Endothelial cell of umbilical vein (primary cell): ENCODE results near the gene KIF4A. TPM values are rescaled to one million over a fixed set of nuclear protein-coding genes. Genes with fewer than 3 reads are reported as not detected.

Experiments
- BruUV-seq: library from RNA; stranded (reverse); fragments of 400-500 nt; replicated peaks from 2 replicates; lab custom pipeline; 2021; lab: Mats Ljungman, UMichigan
- CTCF ChIA-PET: fragments of 300-600, 350-600 bp; sonication (Branson Sonifier 250); formaldehyde crosslinking; loops from one replicate; lab custom pipeline; 2021; ENCODE audit warnings: antibody characterized with exemption, inconsistent platforms; lab: Charles Lee
- POLR2A ChIA-PET: fragments of 300-600, 350-600 bp; sonication (Branson Sonifier 250); formaldehyde crosslinking; loops from one replicate; lab custom pipeline; 2021; ENCODE audit warnings: antibody characterized with exemption, inconsistent platforms; lab: Charles Lee
- DNase-seq: peaks from one replicate; pipeline ENCODE4 v3.0.0-alpha.2; 2011; ENCODE audit warnings: low read depth, low spot score
- FAIRE-seq: peaks from 2 replicates; lab custom pipeline; 2011; peaks lifted over from hg19 to GRCh38; lab: Jason Lieb, UNC
- H2AFZ ChIP-seq: 2 replicates; pipeline ENCODE4 v1.6.0; 2012; ENCODE audit warnings: low read depth, low read length, control low read depth, inconsistent platforms
- H3K27ac ChIP-seq: 2 replicates; pipeline ENCODE4 v1.5.1; 2011; ENCODE audit warnings: low read depth, mild to moderate bottlenecking, control low read depth, low read length, moderate library complexity; ENCODE audit not compliant: insufficient read depth
- H3K27me3 ChIP-seq, 2 experiments: 2 replicates each; pipeline versions ENCODE4 v1.6.0 to v1.6.1; 2011; ENCODE audit warnings: low read length in 2 of 2, mixed read lengths in 1 of 2; ENCODE audit not compliant: control insufficient read depth in 2 of 2, insufficient read depth in 2 of 2
- H3K36me3 ChIP-seq, 2 experiments: 2 replicates in 1 of 2; 3 replicates in 1 of 2; pipeline ENCODE4 v1.5.1; 2011; ENCODE audit warnings: low read length in 2 of 2, mild to moderate bottlenecking in 1 of 2, moderate library complexity in 1 of 2; ENCODE audit not compliant: control insufficient read depth in 2 of 2, insufficient read depth in 2 of 2; ENCODE audit errors: extremely low read depth in 1 of 2
- H3K4me1 ChIP-seq: 3 replicates; pipeline ENCODE4 v1.5.1; 2011; ENCODE audit warnings: mild to moderate bottlenecking, low read length; ENCODE audit not compliant: control insufficient read depth, insufficient read depth; ENCODE audit errors: extremely low read depth
- H3K4me2 ChIP-seq: 2 replicates; pipeline ENCODE4 v1.6.1; 2011; ENCODE audit warnings: low read length, control low read depth, mixed read lengths; ENCODE audit not compliant: insufficient read depth
- H3K4me3 ChIP-seq, 3 experiments: fragments of 200-600 bp in 1 of 3; sonication (generic), shearing (Covaris generic) in 1 of 3; replicated peaks in 1 of 3; 2 replicates each; pipeline ENCODE4 v1.5.1; 2011 to 2016; ENCODE audit warnings: control low read depth in 3 of 3, low read length in 3 of 3, mild to moderate bottlenecking in 2 of 3, inconsistent platforms in 1 of 3, low read depth in 1 of 3, moderate library complexity in 1 of 3; ENCODE audit not compliant: insufficient read depth in 1 of 3
- H3K79me2 ChIP-seq: 2 replicates; pipeline ENCODE4 v1.6.0; 2012; ENCODE audit warnings: low read length, inconsistent platforms; ENCODE audit not compliant: control insufficient read depth, insufficient read depth
- H3K9ac ChIP-seq: replicated peaks from 2 replicates; pipeline ENCODE3; 2011; ENCODE audit warnings: low read length, control low read depth; ENCODE audit not compliant: insufficient read depth; ENCODE audit errors: extremely low read depth
- H3K9me1 ChIP-seq: replicated peaks from 3 replicates; pipeline ENCODE4 v1.6.0; 2011; ENCODE audit warnings: mild to moderate bottlenecking, low read length; ENCODE audit not compliant: control insufficient read depth, insufficient read depth; ENCODE audit errors: extremely low read depth
- H3K9me3 ChIP-seq: replicated peaks from 2 replicates; pipeline ENCODE4 v1.5.1; 2012; ENCODE audit warnings: low read length, inconsistent platforms; ENCODE audit not compliant: control insufficient read depth, insufficient read depth
- H4K20me1 ChIP-seq: replicated peaks from 2 replicates; pipeline ENCODE3; 2011; ENCODE audit warnings: mild to moderate bottlenecking, low read length; ENCODE audit not compliant: control insufficient read depth, insufficient read depth; ENCODE audit errors: extremely low read depth
- EZH2 ChIP-seq: IDR thresholded peaks from 2 replicates; pipeline ENCODE4 v1.6.1; 2012; ENCODE audit warnings: borderline replicate concordance, low read depth, mild to moderate bottlenecking, moderate library complexity, low read length, inconsistent platforms; ENCODE audit not compliant: severe bottlenecking
- FOS ChIP-seq: IDR thresholded peaks from 2 replicates; pipeline ENCODE4 v1.6.1; 2011; ENCODE audit warnings: mild to moderate bottlenecking, low read length, moderate library complexity, borderline replicate concordance; ENCODE audit not compliant: insufficient read depth
- GATA2 ChIP-seq: IDR thresholded peaks from 2 replicates; pipeline ENCODE4 v1.7.0; 2011; ENCODE audit warnings: low read depth, mild to moderate bottlenecking, moderate library complexity, mixed read lengths, low read length; ENCODE audit not compliant: insufficient read length, insufficient read depth
- JUN ChIP-seq: IDR thresholded peaks from 2 replicates; pipeline ENCODE4 v1.6.1; 2011; ENCODE audit warnings: borderline replicate concordance, low read depth; ENCODE audit not compliant: insufficient read length, insufficient read depth
- MYC ChIP-seq: IDR thresholded peaks from one replicate; pipeline ENCODE4 v1.6.1; 2011; ENCODE audit warnings: mild to moderate bottlenecking, low read depth, low read length
- POLR2A ChIP-seq: IDR thresholded peaks from 2 replicates; pipeline ENCODE4 v1.6.1; 2012; ENCODE audit warnings: low read depth, mild to moderate bottlenecking, control low read depth, low read length
- POLR2AphosphoS5 ChIP-seq: IDR thresholded peaks from 2 replicates; pipeline ENCODE4 v1.6.1; 2012; ENCODE audit warnings: low read depth, mild to moderate bottlenecking, control low read depth, low read length, moderate library complexity; ENCODE audit not compliant: insufficient read depth
- dilution Hi-C: fragments of 300-500 bp; cut with MboI; formaldehyde crosslinking; loops from one replicate; pipeline ENCODE4 v1.15.0; 2019; ENCODE audit warnings: low sequenced_read_pairs; ENCODE audit not compliant: extremely low pct_ligation_motif_present
- intact Hi-C: fragments of 100-400 bp; cut with micrococcal nuclease; formaldehyde crosslinking; loops from one replicate; pipeline ENCODE4 v1.10.0; 2022
- polyA plus RNA-seq, 4 experiments: library from polyadenylated mRNA; depleted of rRNA in 3 of 4; stranded (reverse) in 3 of 4; unstranded in 1 of 4; fragments of >200 nt; gene quantifications; 2 replicates each; pipeline versions ENCODE4 v1.2.1 to v1.2.3, GENCODE V29; 2011 to 2012; ENCODE audit warnings: missing spikeins in 1 of 4
- total RNA-seq: library from RNA; stranded (reverse); gene quantifications from 2 replicates; pipeline ENCODE4 v1.2.3, GENCODE V29; 2021
- TF ChIP-seq, protein P1 (sequence below): IDR thresholded peaks from 2 replicates; pipeline ENCODE4 v1.6.1; 2011; ENCODE audit not compliant: insufficient read depth, insufficient read length
- TF ChIP-seq, protein P2 (sequence below), 2 donors: IDR thresholded peaks; 1 replicate in 1 of 2; 2 replicates in 1 of 2; pipeline ENCODE4 v1.5.1; 2011; ENCODE audit warnings: low read length in 2 of 2, mild to moderate bottlenecking in 2 of 2, moderate library complexity in 2 of 2, control low read depth in 1 of 2, inconsistent platforms in 1 of 2, low read depth in 1 of 2; ENCODE audit not compliant: insufficient read depth in 1 of 2; ENCODE audit errors: extremely low read depth in 1 of 2

The KIF4A gene
- total and polyA plus RNA-seq, 2 donors (not counting 3 experiments of a cell fraction or from before 2014, with no cell fraction given), result 9.6 to 41.3 TPM

DNA sequence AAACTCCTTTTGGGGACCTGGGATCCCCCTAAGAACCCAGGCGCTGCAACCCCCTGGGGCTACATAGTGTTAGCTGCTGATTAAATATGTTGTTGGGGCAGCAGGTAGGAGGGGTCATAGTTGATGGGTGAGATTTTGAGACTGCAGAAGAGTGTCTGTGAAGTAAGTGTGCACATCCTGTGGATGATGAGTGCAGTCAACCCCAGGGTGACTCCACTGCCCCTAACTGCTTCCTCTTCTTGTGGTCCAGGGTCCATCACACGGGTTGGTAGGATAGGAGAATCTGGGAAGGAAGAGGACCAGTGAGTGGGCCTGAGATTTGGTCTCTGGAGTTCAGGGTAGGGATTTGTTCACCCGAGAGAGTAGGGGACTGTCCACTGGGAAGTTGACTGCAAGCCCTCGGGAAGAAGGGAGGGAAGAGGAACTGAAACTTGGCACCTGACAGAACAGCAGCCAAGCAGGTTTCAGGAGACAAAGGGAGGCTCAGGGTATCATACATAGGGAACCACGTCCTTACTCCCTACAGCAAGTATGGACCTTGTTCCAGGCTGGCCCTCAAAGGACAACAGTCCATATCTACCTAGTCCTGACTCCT is 163.2 kb downstream of the KIF4A start:
- no TSS peak for BruUV-seq
- Histone ChIP-seq H3K4me2 (peak overlapping the region; percentile 62), H3K27me3 (no peaks in the 10 kb centered on the region), H3K9ac (no peak overlapping the region), H3K9me1 (no peaks in the 10 kb centered on the region), H2AFZ (no peak overlapping the region), H3K9me3 (no peaks in the 10 kb centered on the region), H3K36me3 (no peaks in the 10 kb centered on the region), H3K27ac (no peak overlapping the region), H3K79me2 (no peaks in the 10 kb centered on the region), H3K4me3 (no peak overlapping the region), H3K4me1 (peaks cover 6% of the 10 kb centered on the region), H4K20me1 (no peaks in the 10 kb centered on the region)
- no peak for DNase-seq
- no peak for FAIRE-seq
- CTCF ChIA-PET, result interaction anchor here (1.0 to 7.7 kb wide), 8 partner anchors 10 to 517 kb away, joined by 3 to 47 read pairs (median 8); no protein-coding TSS in a partner anchor
- TF ChIP-seq GATA2, result no peak
- no peak for TF ChIP-seq JUN
- no peak for TF ChIP-seq MYC
- TF ChIP-seq, protein P1, sequence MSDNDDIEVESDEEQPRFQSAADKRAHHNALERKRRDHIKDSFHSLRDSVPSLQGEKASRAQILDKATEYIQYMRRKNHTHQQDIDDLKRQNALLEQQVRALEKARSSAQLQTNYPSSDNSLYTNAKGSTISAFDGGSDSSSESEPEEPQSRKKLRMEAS, result no peak
- TF ChIP-seq EZH2, result no peak
- TF ChIP-seq POLR2A, result no peak
- TF ChIP-seq, protein P2, sequence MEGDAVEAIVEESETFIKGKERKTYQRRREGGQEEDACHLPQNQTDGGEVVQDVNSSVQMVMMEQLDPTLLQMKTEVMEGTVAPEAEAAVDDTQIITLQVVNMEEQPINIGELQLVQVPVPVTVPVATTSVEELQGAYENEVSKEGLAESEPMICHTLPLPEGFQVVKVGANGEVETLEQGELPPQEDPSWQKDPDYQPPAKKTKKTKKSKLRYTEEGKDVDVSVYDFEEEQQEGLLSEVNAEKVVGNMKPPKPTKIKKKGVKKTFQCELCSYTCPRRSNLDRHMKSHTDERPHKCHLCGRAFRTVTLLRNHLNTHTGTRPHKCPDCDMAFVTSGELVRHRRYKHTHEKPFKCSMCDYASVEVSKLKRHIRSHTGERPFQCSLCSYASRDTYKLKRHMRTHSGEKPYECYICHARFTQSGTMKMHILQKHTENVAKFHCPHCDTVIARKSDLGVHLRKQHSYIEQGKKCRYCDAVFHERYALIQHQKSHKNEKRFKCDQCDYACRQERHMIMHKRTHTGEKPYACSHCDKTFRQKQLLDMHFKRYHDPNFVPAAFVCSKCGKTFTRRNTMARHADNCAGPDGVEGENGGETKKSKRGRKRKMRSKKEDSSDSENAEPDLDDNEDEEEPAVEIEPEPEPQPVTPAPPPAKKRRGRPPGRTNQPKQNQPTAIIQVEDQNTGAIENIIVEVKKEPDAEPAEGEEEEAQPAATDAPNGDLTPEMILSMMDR (IDR thresholded peaks at IDR 0.05; ENCODE audit: extremely low read depth in 1 of 2, insufficient read depth in 1 of 2, low read depth in 1 of 2, low read length in 2 of 2), result no peak
- no peak for TF ChIP-seq POLR2AphosphoS5
- no peak for TF ChIP-seq FOS
- POLR2A ChIA-PET, result no interaction called here
- dilution Hi-C loops (no loop called here), intact Hi-C loops (loop anchor here (5.0 kb wide), 1 partner anchor 309 kb away; no protein-coding TSS in a partner anchor)
